ENCODE measurements around the gene GUCA2A.

- TF ChIP-seq POLR2AphosphoS5 (IDR thresholded peaks at IDR 0.05; ENCODE audit: low read depth, low read length) (no peak), SPI1 (IDR thresholded peaks at IDR 0.05; ENCODE audit: low read depth, low read length) (no peak), POLR2A (IDR thresholded peaks at IDR 0.05; ENCODE audit: low read depth, low read length) (no peak)
Observed at GRCh38 chr1:42192106-42192505, 27.6 kb upstream of the GUCA2A start.

Measured in GM12891 (cell line).